HepG2 (cell line): ENCODE data around the gene PKNOX2. TPM values are rescaled to one million over a fixed set of nuclear protein-coding genes. Genes with fewer than 3 reads are reported as not detected.

Experiments used
- ATAC-seq: fragments of 200-7000 bp; cut with Tn5 transposase; 3 replicates; pipeline ENCODE4 v1.9.1; 2020; ENCODE audit warnings: mild to moderate bottlenecking, moderate library complexity
- BruUV-seq: library from RNA; stranded (reverse); fragments of 400-500 nt; replicated peaks from 2 replicates; lab custom pipeline; 2021; lab: Mats Ljungman, UMichigan
- CTCF ChIA-PET: fragments of 300-600 bp; formaldehyde crosslinking; extraction: SDS; loops from one replicate; lab custom pipeline; 2021; ENCODE audit warnings: low total read pairs, inconsistent platforms, low intra/inter-chr PET ratio; lab: Yijun Ruan, JAX
- POLR2A ChIA-PET: fragments of 350-600 bp; sonication (Branson Sonifier 250); formaldehyde crosslinking; loops from one replicate; lab custom pipeline; 2020; ENCODE audit warnings: antibody characterized with exemption, inconsistent platforms; lab: Yijun Ruan, JAX
- DNase-seq: peaks from one replicate; pipeline ENCODE4 v3.0.0-alpha.2; 2015; ENCODE audit warnings: low spot score
- FAIRE-seq: peaks from 3 replicates; lab custom pipeline; 2011; peaks lifted over from hg19 to GRCh38; lab: Jason Lieb, UNC
- H2AFZ ChIP-seq: one replicate; pipeline ENCODE4 v1.6.1; 2011; ENCODE audit warnings: low read length, inconsistent platforms
- H3K27ac ChIP-seq: fragments of 300-600 bp; 3 replicates; pipeline ENCODE4 v1.8.0; 2011; ENCODE audit warnings: mixed run types, mild to moderate bottlenecking, mixed read lengths, low read length, inconsistent platforms; ENCODE audit not compliant: insufficient read depth; ENCODE audit errors: extremely low read length
- H3K27me3 ChIP-seq, 2 experiments: fragments of 200-600 bp in 1 of 2; 2 replicates in 1 of 2; 3 replicates in 1 of 2; pipeline versions ENCODE4 v1.6.0 to v1.8.0; 2011; ENCODE audit warnings: low read length in 2 of 2, mild to moderate bottlenecking in 2 of 2, moderate library complexity in 2 of 2, inconsistent platforms in 1 of 2; ENCODE audit not compliant: insufficient read depth in 2 of 2, control insufficient read depth in 1 of 2
- H3K36me3 ChIP-seq, 2 experiments: fragments of 200-600 bp in 1 of 2; replicated peaks in 1 of 2; 2 replicates in 1 of 2; 3 replicates in 1 of 2; pipeline versions ENCODE4 v1.5.1 to v1.8.0; 2011; ENCODE audit warnings: low read length in 2 of 2, inconsistent platforms in 1 of 2; ENCODE audit not compliant: insufficient read depth in 2 of 2, control insufficient read depth in 1 of 2
- H3K4me1 ChIP-seq: 2 replicates; pipeline ENCODE4 v1.5.1; 2012; ENCODE audit warnings: low read length, inconsistent platforms; ENCODE audit not compliant: insufficient read depth
- H3K4me2 ChIP-seq: 2 replicates; pipeline ENCODE4 v1.6.0; 2011; ENCODE audit warnings: low read depth, low read length, inconsistent platforms
- H3K4me3 ChIP-seq, 3 experiments: fragments of 200-600 bp in 1 of 3; sonication (generic), shearing (Covaris generic) in 1 of 3; replicated peaks in 1 of 3; 2 replicates each; pipeline ENCODE4 v1.5.1; 2011 to 2016; ENCODE audit warnings: low read length in 3 of 3, inconsistent platforms in 2 of 3, low read depth in 2 of 3, mild to moderate bottlenecking in 2 of 3, control low read depth in 1 of 3, mixed read lengths in 1 of 3; ENCODE audit not compliant: insufficient read depth in 1 of 3
- H3K79me2 ChIP-seq: one replicate; pipeline ENCODE4 v1.6.1; 2011; ENCODE audit warnings: low read length, inconsistent platforms; ENCODE audit not compliant: insufficient read depth
- H3K9ac ChIP-seq: 2 replicates; pipeline ENCODE4 v1.6.0; 2011; ENCODE audit warnings: mild to moderate bottlenecking, low read depth, low read length, inconsistent platforms; ENCODE audit not compliant: insufficient read depth
- H3K9me3 ChIP-seq: 2 replicates; pipeline ENCODE4 v1.5.1; 2012; ENCODE audit warnings: mild to moderate bottlenecking, low read length
- H4K20me1 ChIP-seq: 2 replicates; pipeline ENCODE4 v1.6.0; 2011; ENCODE audit warnings: inconsistent platforms, mild to moderate bottlenecking, low read length, moderate library complexity; ENCODE audit not compliant: insufficient read depth
- FOXK1 ChIP-seq: sonication (generic); formaldehyde crosslinking; IDR thresholded peaks from 2 replicates; pipeline ENCODE4 v1.4.0; 2020; ENCODE audit warnings: low read depth, missing genetic modification reagents, borderline replicate concordance
- HIVEP1 ChIP-seq: sonication (generic); formaldehyde crosslinking; IDR thresholded peaks from 2 replicates; pipeline ENCODE4 v1.4.0; 2020; ENCODE audit warnings: mild to moderate bottlenecking, missing genetic modification reagents
- MAFG ChIP-seq: sonication (generic); formaldehyde crosslinking; IDR thresholded peaks from 2 replicates; pipeline ENCODE4 v1.5.1; 2020; ENCODE audit warnings: mild to moderate bottlenecking, missing genetic modification reagents
- MBNL3 ChIP-seq: fragments of 250-450 bp; sonication (Bioruptor Pico); conservative IDR thresholded peaks from 2 replicates; pipeline ENCODE4 v1.8.0; 2022; ENCODE audit warnings: mild to moderate bottlenecking, inconsistent platforms
- MTA1 ChIP-seq: sonication (generic); formaldehyde crosslinking; IDR thresholded peaks from 2 replicates; pipeline ENCODE4 v1.4.0; 2020; ENCODE audit warnings: missing genetic modification reagents, mild to moderate bottlenecking, borderline replicate concordance
- RFXAP ChIP-seq: sonication (generic); formaldehyde crosslinking; IDR thresholded peaks from 2 replicates; pipeline ENCODE4 v1.4.0; 2020; ENCODE audit warnings: missing genetic modification reagents, borderline replicate concordance
- SCMH1 ChIP-seq: sonication (generic); formaldehyde crosslinking; IDR thresholded peaks from 2 replicates; pipeline ENCODE4 v1.9.0; 2021; ENCODE audit warnings: missing genetic modification reagents, mild to moderate bottlenecking, borderline replicate concordance
- ZBTB38 ChIP-seq: sonication (generic); formaldehyde crosslinking; IDR thresholded peaks from 2 replicates; pipeline ENCODE4 v1.5.1; 2020; ENCODE audit warnings: mild to moderate bottlenecking, missing genetic modification reagents
- ZFP36L1 ChIP-seq: sonication (generic); formaldehyde crosslinking; IDR thresholded peaks from 2 replicates; pipeline ENCODE4 v1.8.0; 2022; ENCODE audit warnings: mild to moderate bottlenecking, missing genetic modification reagents, moderate library complexity
- ZNF142 ChIP-seq: sonication (generic); formaldehyde crosslinking; IDR thresholded peaks from 2 replicates; pipeline ENCODE4 v1.4.0; 2020; ENCODE audit warnings: missing genetic modification reagents
- ZNF274 ChIP-seq: sonication (generic); formaldehyde crosslinking; IDR thresholded peaks from 2 replicates; pipeline ENCODE4 v1.5.1; 2020; ENCODE audit warnings: mild to moderate bottlenecking, missing genetic modification reagents
- ZNF335 ChIP-seq: sonication (generic); formaldehyde crosslinking; IDR thresholded peaks from 2 replicates; pipeline ENCODE4 v1.4.0; 2020; ENCODE audit warnings: missing genetic modification reagents
- ZNF451 ChIP-seq: sonication (generic); formaldehyde crosslinking; IDR thresholded peaks from 2 replicates; pipeline ENCODE4 v1.5.0; 2020; ENCODE audit warnings: mild to moderate bottlenecking, missing genetic modification reagents
- ZNF513 ChIP-seq: sonication (generic); formaldehyde crosslinking; conservative IDR thresholded peaks from 2 replicates; pipeline ENCODE4 v1.5.0; 2020; ENCODE audit warnings: missing genetic modification reagents
- ZSCAN12 ChIP-seq: sonication (generic); formaldehyde crosslinking; IDR thresholded peaks from 2 replicates; pipeline ENCODE4 v1.9.0; 2021; ENCODE audit warnings: mild to moderate bottlenecking, missing genetic modification reagents
- ZSCAN25 ChIP-seq: sonication (generic); formaldehyde crosslinking; IDR thresholded peaks from 2 replicates; pipeline ENCODE4 v1.8.0; 2022; ENCODE audit warnings: mild to moderate bottlenecking, missing genetic modification reagents
- WGBS: methylation state at CpG from one replicate; pipeline ENCODE4 v1.1.6; 2017; ENCODE audit warnings: low lambda C conversion rate; 5-methylcytosine and 5-hydroxymethylcytosine counted together
- in situ Hi-C: cut with HindIII; loops from 2 replicates; pipeline ENCODE4 v1.10.0; 2017; ENCODE audit warnings: low pct_unique_long_range_greater_than_20kb; ENCODE audit not compliant: extremely low pct_ligation_motif_present
- intact Hi-C: fragments of 100-400 bp; cut with micrococcal nuclease; formaldehyde crosslinking; loops from one replicate; pipeline ENCODE4 v1.10.0; 2022; ENCODE audit not compliant: unreplicated experiment
- polyA plus RNA-seq, 8 experiments: library from polyadenylated mRNA; depleted of rRNA in 3 of 8; stranded (reverse) in 7 of 8; unstranded in 1 of 8; fragments of >200 nt; fragmentation: Illumina TruSeq in 4 of 8; extraction: Trizol in 4 of 8; gene quantifications; 2 replicates each; pipeline versions ENCODE4 v1.2.1 to v1.2.3, GENCODE V29; 2011 to 2016; ENCODE audit warnings: low read depth in 4 of 8, missing spikeins in 1 of 8, mixed read lengths in 1 of 8; ENCODE audit not compliant: insufficient read depth in 1 of 8
- total RNA-seq, 5 experiments: library from RNA; depleted of rRNA; stranded (reverse); fragments of >200 nt; fragmentation: Illumina TruSeq; extraction: Trizol; gene quantifications; 2 replicates each; pipeline ENCODE4 v1.2.3, GENCODE V29; 2016; ENCODE audit warnings: low read depth in 1 of 5

Gene PKNOX2
- total and polyA plus RNA-seq, 2 of the 13 experiments (the other 11 are each of a cell fraction or from before 2014, with no cell fraction given): not detected

- no peak overlapping the region for H2AFZ ChIP-seq
- H3K27me3 ChIP-seq: 0 out of 5 replicates have a peak, but pooled peaks cover 0 to 4% of the 10 kb centered on the region in 2 experiments
- in situ Hi-C loops: no loop called here
- BruUV-seq: no TSS peak
- no peak overlapping the region for H3K4me3 ChIP-seq
- TF ChIP-seq SCMH1 (CRISPR knock-in tag): no peak
- TF ChIP-seq HIVEP1 (CRISPR knock-in tag): no peak
- TF ChIP-seq ZNF142 (CRISPR knock-in tag): no peak
- no peak for TF ChIP-seq MTA1 (CRISPR knock-in tag)
- TF ChIP-seq ZNF335 (CRISPR knock-in tag): no peak
- TF ChIP-seq FOXK1 (CRISPR knock-in tag): no peak
- TF ChIP-seq RFXAP (CRISPR knock-in tag): no peak
- TF ChIP-seq ZSCAN25 (CRISPR knock-in tag): no peak
- TF ChIP-seq ZFP36L1 (CRISPR knock-in tag): no peak
- no peak for TF ChIP-seq ZNF451 (CRISPR knock-in tag)
- no peak for TF ChIP-seq MAFG
- TF ChIP-seq ZSCAN12 (CRISPR knock-in tag): no peak
- no peak for TF ChIP-seq MBNL3 (CRISPR knock-in tag)
- no peak for TF ChIP-seq ZBTB38 (CRISPR knock-in tag)
- TF ChIP-seq ZNF274 (CRISPR knock-in tag): no peak
- TF ChIP-seq ZNF513 (CRISPR knock-in tag): no peak
- TF ChIP-seq, all 625 proteins: peak for 0
- DNase-seq (no peak), FAIRE-seq (no peak), ATAC-seq (no peak)
- ChIA-PET POLR2A (no interaction called here), CTCF (no interaction called here)
- Histone ChIP-seq H4K20me1 (no peaks in the 10 kb centered on the region), H3K27ac (no peak overlapping the region), H3K4me2 (no peak overlapping the region), H3K9ac (no peak overlapping the region), H3K36me3 (no peaks in the 10 kb centered on the region), H3K4me1 (peaks cover 7% of the 10 kb centered on the region; the same call in 1 of the 2 replicates), H3K9me3 (no peaks in the 10 kb centered on the region), H3K79me2 (no peaks in the 10 kb centered on the region)
- intact Hi-C loops: no loop called here
- WGBS: 38% methylated on average over 8 of the region's 8 CpGs
Measured at GRCh38 chr11:125464666-125465065, 300.1 kb downstream of the PKNOX2 start.
